C4-2B (cell line): ENCODE data around the gene HDGFL2.

ENCODE experiments used
- CTCF ChIP-seq: fragments of 450-650 bp; conservative IDR thresholded peaks from 2 replicates; pipeline ENCODE4 v1.5.1; 2017; ENCODE audit warnings: mild to moderate bottlenecking
- ZFX ChIP-seq: fragments of 450-650 bp; IDR thresholded peaks from 2 replicates; pipeline ENCODE4 v1.6.1; 2017

GRCh38 chr19:4467835-4468234 is 4.3 kb upstream of the HDGFL2 start:
- TF ChIP-seq CTCF, result no peak
- TF ChIP-seq ZFX, result no peak
